HG03060 (cell line): ENCODE measurements around the gene SCRN3.

Experiments used
- ATAC-seq: cut with Tn5 transposase; IDR thresholded peaks from one replicate; pipeline ENCODE4 v1.9.1; 2021; ENCODE audit warnings: low read depth, moderate number of reproducible peaks; ENCODE audit not compliant: unreplicated experiment

The SCRN3 gene

GRCh38 chr2:174477759-174478158 lies 82.2 kb downstream of the SCRN3 start:
- no peak for ATAC-seq
